ENCODE data around the gene SLC35F6.
"Not testable (repeated sequence)": the region's sequence is repeated elsewhere in the genome, so short reads cannot be mapped to it uniquely, and the experiment has no call there.

The SLC35F6 gene

DNA sequence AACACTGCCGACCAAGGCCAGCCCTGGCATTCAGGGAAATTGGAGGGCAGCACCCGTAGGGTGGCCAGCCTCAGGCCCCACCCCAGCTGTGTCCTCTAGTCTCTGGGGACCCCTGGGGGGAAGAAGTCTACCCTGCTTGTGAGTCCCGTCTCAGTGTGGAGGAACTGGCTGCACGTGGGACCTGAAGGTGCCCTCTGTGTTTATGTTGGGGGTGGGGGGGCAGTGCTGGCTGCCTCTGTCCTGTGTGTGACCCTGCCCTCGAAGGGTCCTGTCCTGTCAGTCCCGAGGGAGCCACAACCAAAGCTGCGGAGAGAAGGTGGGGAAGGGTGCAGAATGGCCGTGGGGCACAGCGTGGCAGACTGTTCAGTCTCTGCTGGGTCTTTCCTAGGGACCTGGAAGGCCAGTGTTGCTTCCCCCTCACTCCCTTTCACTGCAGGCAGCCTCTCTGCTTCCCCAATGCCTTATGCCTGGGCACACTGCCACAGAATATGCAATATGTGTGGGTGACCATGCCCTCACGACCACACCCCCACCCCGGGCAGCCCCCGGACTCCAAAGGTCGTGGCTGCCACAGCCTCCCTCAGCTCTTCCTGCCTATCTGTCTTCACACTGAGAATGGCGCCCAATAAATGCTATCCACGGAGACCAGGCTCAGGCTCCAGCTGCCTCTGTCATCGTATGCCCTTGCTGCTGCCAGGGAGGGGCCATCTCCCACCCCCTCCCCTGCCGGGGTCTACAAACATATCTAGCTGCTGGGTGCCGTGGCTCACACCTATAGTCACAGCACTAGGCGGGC is 33.3 kb upstream of the SLC35F6 start:
- DNase-seq = no peak

DNA sequence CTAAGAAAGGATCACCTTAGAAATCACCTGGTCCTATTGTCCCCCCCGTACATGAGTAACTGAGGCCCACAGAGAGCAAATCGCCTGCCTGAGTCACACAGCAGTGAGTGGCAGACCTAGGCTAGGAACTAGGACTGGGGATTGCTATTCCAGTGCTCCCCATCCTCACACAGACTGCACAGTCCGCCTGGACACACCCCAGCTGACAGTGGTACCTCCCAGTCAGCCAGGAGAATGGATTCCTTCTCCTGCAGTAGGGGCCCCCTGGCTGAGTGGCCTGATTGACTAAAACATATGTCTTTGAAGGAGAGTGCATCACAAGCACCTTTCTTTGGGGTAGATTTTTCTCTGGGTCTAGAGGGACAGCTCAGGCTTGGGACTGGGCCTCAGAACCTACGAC is 32.4 kb upstream of the SLC35F6 start:
- DNase-seq = no peak

DNA sequence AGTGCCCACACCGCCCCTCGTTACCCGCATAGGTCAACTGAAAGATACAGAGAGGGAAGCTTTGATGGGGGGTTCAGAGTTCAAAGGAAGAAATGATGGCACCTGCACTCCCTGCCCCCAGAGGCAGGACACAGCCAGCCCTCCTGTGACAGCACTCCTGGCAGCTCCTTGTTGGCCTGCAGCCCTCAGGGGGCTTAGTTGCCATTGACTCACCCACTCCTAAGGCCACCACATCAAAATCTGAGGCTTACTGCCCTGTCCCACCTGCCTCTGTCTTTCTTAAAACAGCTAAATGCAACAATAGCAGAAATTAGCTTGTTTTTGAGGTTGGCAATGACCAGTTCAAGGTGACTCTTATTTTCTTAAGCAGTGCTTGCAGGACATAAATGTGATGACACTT is 31.6 kb upstream of the SLC35F6 start:
- DNase-seq = no peak

DNA sequence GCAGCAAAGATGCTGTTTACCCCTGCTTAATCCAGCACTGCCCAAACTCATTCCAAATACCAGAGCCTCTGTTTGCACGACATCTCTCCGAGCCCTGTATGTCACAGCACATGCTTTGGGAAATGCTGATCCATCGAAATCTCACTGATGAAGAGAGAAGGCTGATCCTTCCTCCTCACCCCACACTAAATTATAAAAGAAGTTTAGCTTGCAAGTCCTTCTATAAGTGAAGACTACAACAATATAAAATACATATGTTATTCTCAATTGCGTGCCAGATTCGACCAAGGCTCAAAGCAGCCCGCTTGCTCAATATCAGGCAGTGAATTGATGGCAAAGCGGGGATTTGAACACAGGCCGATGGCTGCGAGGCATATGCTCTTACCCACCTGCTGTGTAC is 30.7 kb upstream of the SLC35F6 start:
- no peak for DNase-seq

DNA sequence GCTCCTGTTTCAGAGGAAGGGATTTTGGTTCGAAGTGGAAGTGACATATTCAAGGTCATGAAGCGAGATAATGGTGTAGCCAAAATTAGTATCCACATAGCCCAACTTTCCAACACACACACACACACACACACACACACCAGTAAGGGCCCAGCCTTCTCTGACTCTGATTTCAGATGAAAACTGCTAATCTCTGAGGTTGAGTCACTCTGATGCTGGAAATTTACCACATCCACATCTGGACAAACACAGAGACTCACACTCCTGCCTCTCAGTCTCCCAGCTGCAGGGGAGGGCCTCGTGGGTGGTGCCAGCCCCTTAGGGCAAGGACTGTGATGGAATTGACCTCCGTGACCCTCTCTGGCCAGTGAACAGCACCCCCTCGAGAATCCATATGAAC is 29.0 kb upstream of the SLC35F6 start:
- no peak for DNase-seq

DNA sequence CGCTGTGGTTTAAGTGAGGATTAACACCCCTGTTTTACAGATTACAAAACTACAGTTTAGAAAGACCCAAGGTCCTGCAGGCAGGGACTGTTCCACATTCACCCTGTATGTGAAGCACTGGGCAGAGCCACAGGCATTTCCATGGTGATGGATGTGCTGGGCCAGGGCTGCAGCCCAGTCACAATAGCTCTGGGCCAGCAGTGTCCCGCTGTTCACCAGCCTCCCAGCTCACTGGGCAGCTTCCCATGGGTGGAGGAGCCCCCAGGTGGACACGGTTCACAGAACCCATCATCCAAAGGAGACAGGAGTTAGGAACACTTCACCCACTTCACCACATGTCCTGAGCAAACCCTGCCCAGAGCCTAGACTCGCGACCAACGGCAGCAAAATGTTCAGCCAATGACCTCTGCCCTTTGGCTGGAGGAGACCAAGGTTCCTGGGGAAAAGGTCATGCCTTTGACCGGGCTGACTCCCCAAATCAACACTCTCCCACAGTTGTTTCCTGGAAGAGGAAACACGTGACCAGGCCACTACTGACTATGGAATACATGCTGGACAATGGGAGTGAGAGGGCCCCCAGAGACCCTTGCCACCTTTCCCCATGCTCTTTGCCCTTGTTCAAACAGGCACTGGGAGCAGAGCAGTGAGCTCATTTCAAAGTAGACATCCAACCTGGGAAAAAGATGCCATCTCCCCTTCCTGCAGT is 28.0 kb upstream of the SLC35F6 start:
- DNase-seq = no peak

DNA sequence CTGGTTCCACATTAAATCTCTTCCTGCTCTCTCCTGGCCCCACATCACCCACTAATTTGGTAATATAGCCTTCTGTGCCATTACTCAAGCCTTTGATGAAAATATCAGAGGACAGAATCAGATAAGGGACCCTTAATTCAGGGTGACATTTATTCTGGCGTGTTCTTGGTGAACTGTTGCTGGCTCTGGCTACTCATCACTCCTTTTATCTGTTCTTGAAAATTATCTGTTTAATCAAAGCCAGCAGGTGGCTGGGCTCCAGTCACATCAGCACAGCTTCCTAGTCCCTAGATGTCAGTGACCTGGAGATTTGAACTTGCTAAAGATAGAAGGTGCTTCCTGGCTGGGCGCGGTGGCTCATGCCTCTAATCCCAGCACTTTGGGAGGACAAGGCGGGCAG is 26.9 kb upstream of the SLC35F6 start:
- no peak for DNase-seq

DNA sequence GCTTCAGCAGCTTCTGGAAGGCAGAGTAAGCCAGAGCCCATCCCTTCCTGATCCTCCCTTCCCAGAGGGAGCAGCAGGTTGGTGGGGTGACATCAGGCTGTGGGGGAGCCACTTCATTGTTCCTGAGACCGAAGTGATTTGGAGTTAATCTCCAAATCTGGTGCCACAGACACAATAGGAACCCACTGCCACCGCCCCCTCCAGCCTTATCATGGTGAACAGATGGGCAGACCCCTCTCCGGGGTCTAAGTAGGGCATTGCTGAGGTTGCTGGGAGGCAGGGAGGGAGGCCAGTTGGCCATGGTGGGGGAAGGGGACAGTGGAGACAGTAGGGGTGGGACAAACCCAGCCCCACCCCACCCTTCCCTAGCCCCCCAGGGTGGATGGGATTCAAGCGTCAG is 25.6 kb upstream of the SLC35F6 start:
- no peak for DNase-seq

DNA sequence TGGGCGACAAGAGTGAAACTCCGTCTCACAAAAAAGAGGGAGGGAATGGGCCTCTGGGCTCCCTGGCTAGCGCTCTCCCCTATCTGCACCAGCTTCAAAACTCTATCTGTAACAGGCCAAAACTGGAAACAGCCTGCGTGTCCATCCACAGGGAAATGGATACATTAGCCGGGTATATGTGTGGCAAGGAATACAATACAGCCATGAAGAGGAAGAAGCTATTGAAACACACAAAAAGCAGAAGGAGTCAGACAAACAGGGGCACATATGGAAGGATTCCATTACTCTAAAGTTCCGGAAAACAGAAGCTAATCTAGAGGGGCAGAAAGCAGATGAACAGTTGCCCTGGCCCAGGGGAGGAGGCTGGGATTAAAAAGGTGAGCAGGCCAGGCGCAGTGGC is 24.6 kb upstream of the SLC35F6 start:
- DNase-seq = no peak

DNA sequence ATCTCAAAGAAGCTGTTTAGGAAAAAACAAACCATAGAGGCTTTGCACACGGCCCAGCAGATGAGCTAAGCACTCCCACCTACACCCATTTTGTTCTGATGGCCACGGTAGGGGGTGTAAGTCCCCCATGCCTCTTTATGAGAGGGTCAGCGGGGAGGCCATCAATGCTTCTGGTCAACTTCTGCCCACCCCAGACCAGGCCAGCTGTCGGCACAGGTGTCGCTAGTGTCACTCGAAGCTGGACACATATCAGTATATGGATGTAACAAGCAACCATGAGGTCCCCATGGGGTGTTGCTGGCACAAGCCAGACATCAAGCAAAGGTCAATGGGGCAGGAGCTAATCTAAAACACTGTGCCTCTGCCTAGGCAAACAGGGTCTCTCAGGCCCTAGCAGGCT is 23.7 kb upstream of the SLC35F6 start:
- no peak for DNase-seq

DNA sequence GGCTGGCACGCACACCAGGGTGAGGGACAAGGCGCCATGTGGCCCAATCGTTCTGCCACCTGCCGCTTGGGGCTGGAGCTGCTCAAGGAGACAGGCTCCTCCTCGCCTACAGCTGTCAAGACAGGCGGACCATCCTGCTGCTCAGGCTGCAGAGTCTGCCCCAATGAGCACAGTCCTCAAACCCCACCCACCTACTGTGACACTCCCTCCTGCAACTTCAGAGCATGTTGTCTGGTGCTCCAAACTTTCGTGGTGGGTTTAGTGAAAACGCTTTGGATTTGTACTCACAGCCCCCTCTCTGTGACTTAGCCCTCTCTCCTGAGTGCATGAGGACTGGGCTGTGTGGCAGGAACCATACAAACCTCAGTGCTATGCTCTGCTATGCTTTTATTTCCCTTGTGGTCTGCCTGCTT is 23.2 kb upstream of the SLC35F6 start:
- DNase-seq = peak in 1 of 2 donors; percentile 14

DNA sequence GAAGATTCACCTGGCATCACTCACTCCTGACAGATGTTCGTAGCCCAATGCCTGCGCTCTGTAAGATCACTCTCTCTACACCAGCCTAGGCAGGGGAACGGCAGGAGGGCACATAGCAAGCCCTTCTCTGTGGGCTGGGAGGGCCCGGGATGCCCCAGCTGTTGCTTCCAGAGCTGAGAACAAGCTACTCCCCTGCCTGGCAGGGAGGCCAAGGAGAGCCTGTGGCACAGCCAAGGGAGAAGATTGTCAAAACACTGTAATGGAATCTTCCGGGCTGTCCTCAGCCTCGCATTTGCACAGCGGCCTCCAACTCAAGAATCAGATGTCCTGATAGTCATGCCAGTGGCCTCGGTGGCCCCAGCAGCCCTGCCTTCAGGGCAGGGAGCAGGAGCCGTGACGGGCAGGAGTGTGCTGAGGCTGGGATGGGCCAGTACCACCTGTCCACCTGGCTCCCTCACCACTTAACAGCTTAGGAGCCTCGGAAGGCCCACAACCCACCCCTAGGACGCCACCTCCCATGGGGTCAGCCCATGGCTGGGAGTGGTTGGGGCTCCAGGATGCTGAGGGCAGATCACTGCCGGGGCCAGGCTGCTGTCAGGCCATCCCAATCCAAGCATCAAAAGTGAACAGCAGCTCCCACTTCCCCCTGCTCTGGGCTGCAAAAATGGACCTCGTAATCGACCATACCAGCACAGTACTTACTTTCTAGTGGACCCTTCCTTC is 21.9 kb upstream of the SLC35F6 start:
- no peak for DNase-seq

DNA sequence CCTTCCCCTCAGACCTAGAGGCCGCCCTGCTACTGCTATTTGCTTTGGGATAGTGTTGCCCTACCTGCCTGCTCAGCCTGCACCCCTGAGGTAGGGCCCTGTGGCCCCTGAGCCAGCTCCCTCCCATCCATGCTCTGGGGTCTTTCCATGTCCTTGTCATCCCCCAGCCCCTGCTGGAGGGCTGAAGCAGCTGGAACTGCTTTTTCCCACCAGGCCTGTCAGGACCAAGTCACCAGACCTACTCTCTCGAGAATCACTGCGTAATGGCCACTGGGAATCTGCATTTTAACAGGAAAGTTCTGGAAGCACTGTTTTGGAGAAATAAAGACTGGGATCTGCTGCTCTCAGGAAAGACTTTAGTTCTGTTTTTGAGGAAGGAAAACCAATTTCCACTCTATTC is 20.2 kb upstream of the SLC35F6 start:
- DNase-seq = no peak

DNA sequence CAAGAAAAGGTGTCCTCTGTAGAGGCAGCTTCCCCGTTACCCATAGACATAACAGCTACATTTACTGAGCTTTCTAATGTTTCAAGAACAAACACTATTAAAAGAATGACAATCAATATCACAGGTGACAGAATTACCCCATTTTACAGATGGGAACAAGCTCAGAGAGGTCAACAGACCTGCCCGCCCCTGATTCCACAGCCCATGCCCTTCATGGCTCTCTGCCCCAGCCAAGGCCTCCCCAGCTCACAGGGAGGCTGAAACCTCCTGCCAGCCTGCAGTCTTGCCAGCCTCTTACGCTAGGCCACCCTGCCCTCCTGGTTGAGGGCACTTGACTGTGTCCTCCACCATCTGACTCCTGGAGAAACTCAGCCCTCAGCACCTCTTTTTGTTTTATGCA is 19.1 kb upstream of the SLC35F6 start:
- DNase-seq = no peak

DNA sequence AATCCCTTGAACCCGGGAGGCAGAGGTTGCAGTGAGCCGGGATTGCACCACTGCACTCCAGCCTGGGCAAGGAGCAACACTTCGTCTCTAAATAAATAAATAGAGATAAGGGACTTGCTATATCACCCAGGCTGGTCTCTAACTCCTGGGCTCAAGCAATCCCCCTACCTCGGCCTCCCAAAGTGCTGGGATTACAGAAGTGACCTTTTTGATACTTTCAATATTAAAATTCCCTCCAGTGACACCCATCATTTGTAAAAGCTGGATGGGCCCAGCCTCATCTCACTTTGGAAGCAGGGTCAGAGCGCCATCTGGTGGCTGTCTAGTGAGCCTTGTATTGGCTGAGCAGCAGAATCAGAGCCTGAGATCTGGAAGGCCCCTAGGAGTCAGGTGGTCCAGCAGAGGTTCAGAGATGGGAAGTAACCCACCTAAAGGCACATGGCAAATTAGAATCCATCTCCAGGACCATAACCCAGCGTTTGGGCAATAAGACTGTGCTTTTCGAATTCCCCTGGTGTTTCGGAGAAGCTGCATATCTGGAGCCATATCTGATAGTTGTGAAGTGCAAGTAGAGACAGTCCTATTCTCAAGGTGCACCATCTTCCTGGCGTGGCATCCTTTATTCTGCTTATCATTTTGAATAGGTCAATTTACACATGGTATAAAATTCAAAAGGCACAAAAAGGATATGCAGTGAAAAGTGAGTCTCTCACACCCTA is 18.3 kb upstream of the SLC35F6 start:
- DNase-seq = peak; percentile 64 to 74

DNA sequence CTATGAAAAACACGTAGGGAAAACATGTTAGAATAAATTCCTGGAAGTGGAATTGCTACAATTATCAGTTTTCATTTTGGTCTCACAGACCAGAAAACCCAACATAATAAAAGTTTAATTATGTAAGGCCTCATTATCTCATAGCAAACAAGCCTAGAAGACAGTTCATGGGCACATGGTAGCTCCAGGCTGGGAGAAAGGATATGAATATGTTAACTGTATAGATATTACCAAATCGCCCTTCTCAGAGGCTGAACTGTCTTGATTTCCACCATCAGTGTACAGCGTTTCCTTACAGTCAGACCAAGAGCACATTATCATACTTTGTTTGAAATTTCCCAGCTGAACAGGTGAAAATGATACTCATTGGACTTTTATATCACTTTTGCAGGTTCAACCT is 17.1 kb upstream of the SLC35F6 start:
- no peak for DNase-seq

DNA sequence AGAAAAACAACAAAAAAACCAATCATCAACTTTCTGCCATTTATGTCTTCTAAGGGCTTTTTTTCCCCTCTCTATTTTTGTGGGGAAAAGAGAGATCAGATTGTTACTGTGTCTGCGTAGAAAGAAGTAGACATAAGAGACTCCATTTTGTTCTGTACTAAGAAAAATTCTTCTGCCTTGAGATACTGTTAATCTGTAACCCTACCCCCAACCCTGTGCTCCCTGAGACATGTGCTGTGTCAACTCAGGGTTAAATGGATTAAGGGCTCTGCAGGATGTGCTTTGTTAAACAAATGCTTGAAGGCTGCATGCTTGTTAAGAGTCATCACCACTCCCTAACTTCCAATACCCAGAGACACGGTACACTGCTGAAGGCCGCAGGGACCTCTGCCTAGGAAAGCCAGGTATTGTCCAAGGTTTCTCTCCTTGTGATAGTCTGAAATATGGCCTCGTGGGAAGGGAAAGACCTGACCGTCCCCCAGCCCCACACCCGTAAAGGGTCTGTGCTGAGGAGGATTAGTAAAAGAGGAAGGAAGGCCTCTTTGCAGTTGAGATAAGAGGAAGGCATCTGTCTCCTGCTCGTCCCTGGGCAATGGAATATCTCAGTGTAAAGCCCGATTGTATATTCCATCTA is 14.2 kb upstream of the SLC35F6 start:
- DNase-seq = not testable (repeated sequence)

DNA sequence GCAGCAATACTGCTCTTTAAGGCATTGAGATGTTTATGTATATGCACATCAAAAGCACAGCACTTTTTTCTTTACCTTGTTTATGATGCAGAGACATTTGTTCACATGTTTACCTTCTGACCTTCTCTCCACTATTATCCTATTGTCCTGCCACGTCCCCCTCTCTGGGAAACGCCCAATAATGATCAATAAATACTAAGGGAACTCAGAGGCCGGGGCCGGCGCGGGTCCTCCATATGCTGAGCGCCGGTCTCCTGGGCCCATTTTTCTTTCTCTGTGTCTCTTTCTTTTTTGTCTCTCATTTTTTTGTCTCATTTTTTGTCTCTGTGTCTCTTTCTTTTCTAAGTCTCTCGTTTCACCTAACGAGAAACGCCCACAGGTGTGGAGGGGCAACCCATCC is 13.6 kb upstream of the SLC35F6 start:
- DNase-seq = not testable (repeated sequence)

DNA sequence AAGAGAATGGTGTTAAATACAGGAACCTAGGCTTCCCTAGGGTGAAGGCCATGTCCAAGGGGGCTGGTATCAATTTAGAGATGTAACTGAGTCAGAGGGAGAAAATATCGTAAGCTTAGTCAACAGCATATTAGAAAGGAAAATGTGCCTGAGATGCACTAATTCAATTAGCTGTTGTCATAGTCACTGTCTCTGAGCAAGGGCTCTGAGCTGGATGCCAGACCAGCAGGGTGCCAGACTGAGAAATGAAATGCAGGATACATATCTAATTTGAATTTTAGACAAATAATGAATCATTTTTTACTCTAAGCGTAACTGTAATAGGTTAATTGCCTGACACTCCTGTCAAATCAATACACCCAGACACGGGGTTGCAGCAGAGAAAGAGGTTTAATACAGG is 11.4 kb upstream of the SLC35F6 start:
- no peak for DNase-seq

DNA sequence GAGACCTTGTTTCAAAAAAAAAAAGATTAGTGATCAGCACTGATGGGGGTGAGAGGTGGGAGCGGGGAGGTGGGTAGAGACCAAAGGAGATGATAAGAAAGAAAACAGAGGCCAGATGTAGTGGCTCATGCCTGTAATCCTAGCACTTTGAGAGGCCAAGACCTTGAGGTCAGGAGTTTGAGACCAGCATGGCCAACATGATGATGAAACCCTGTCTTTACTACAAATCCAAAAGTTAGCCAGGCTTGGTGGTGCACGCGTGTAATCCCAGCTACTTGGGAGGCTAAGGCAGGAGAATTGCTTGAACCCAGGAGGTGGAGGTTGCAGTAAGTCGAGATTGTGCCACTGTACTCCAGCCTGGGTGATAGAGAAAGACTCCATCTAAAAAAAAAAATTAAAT is 9.5 kb upstream of the SLC35F6 start:
- DNase-seq = no peak

DNA sequence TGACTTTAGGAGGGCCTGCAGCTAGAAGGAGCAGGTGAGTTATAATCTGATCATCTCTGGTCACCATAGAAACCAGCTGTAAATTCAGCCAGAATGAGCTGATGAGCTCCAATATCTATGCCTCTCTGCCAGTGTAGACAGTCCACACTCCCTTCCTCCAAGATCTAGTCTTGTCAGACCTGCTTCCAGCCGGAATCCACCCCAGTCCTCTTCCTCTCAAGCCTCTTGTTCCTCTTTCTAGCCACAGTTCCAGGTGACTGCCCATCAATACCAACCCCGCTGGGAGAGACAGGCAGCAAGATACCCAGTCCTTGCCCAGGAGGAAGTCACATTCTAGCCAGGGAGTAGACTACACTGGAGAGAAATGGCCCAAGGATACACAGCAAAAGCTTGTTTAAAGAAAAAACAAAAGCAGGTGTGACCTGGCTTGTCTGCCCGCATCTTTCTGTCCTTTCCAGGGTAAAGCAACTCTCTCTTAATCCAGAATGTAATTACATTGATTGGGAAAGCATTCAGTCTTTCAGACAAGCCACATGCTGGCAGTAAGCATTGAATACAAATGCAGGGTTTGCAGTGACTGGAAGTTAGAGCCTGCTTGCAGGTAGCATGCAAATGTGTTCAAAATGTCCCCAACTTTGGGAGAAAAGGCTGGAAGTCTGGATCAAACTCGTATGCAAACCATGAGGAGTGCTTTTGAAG is 9.0 kb upstream of the SLC35F6 start:
- no peak for DNase-seq

DNA sequence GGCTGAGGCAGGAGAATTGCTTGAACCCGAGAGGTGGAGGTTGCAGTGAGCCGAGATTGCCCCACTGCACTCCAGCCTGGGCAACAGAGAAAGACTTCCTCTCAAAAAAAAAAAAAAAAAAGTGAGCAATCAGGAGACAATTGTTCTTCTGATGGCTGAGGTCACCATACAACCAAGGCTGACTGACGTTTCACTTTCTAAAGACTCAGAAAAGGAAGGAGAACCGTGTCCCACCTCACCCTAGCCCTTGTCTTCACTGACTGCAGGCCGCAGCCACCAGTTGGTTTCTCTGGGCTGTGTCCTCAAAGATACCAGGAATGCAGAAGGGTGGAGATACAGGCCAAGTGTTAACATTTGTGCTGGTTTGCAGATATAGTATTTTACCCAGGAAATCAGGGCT is 7.7 kb upstream of the SLC35F6 start:
- no peak for DNase-seq
